HG03439 (cell line): ENCODE results near the gene R3HDM4.

Experiments
- ATAC-seq: cut with Tn5 transposase; IDR thresholded peaks from one replicate; pipeline ENCODE4 v1.9.1; 2021; ENCODE audit warnings: mild to moderate bottlenecking, moderate library complexity; ENCODE audit not compliant: unreplicated experiment

R3HDM4 gene

DNA sequence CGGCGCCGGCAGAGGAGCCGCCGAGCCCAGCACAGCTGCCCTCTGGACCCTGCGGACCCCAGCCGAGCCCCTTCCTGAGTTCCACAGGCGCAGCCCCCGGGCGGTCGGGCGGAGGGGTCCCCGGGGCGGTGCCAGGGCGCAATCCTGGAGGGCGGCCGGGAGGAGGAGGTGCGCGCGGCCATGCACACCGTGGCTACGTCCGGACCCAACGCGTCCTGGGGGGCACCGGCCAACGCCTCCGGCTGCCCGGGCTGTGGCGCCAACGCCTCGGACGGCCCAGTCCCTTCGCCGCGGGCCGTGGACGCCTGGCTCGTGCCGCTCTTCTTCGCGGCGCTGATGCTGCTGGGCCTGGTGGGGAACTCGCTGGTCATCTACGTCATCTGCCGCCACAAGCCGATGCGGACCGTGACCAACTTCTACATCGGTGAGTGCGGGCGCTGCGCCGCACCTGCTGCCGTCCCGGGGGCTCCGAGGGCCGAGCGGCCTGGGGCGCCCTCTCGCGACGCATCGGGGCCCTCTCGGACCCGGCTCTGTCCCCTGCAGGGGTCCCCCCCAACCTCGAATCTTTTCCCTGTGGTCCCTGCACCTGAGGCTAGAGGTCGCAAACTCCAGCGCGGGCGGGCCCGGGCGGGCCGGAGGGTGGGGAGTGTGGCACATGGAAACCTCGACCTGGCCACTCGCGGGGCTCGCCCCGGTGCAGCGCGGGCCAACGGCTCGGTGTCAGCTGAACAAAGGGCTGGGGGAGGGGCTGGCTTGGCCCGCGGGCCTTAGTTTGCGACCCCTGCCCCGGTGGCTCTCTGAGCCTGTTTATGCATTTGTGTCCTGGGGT lies 4.5 kb upstream of the R3HDM4 start, which contains the start of gene KISS1R:
Gene KISS1R (plus strand): TSS at position 11 of the 829 bp plus-strand sequence. CDS start 170 bp downstream, at position 181.
- ATAC-seq = no peak

DNA sequence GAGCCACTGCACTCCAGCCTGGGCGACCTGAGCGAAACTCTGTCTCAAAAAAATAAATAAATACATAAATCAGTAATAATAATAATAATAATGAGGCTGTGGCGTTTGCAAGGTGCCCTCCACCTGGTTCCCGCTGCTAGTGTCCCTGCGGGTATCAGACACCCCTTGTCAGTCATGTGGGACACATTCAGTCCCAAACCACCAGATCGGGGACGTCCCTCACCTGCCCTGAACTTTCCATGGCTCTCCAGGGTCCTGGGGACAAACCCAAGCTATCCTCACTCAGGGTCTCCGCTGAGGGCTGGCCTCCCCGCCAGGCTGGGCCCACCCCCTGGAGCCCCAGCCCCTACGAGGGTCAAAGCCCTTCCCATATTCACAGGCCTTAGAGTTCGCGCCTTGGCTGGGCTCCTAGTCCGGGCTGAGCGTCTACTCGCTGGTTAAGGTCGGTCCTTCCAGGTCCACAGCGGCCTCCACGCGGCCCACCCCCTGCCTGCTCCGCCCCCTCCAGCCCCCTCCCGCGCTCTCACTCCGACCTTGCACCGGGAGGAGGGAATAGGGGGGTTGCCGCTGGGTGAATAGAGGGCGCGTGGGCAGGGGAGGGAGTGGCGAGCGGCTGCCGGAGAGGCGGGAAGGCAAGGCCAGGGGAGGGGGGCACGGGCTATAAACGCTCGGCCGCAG lies 3.8 kb upstream of the R3HDM4 start:
- ATAC-seq = no peak

DNA sequence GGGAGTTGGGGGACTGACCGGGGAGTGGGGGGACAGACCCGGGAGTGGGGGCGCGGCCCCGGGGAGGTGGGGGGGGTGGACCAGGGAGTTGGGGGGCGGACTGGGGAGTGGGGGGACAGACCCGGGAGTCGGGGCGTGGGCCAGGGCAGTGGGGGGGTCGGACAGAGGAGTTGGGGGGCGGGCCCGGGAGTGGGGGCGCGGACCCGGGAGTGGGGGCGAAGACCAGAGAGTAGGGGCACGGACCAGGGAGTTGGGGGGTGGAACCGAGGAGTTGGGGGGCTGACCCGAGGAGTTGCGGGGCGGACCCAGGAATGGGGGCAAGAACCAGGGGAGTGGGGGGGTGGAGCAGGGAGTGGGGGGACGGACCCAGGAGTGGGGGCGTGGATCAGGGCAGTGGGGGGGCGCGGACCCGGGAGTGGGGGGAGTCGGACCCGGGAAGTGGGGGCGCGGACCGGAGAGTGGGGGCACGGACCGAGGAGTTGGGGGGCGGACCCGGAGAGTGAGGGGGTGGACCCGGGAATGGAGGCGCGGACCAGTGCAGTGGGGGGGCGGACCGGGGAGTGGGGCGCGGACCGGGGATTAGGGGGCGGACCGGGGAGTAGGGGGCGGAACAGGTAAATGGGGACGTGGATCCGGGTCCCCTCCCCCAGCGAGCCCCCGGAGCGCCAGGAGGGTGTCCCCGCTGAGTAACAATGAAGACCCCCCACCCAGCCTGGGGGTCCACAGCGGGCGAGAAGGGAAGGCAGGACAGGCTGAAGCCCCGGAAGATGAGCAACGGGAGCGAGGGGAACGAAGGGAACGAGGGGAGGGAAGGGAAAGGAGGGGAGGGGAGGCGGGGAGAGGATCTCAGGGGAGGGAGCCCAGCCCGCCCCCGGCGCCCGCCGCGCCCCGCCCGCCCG lies 589 bp downstream of the R3HDM4 start:
- no peak for ATAC-seq

DNA sequence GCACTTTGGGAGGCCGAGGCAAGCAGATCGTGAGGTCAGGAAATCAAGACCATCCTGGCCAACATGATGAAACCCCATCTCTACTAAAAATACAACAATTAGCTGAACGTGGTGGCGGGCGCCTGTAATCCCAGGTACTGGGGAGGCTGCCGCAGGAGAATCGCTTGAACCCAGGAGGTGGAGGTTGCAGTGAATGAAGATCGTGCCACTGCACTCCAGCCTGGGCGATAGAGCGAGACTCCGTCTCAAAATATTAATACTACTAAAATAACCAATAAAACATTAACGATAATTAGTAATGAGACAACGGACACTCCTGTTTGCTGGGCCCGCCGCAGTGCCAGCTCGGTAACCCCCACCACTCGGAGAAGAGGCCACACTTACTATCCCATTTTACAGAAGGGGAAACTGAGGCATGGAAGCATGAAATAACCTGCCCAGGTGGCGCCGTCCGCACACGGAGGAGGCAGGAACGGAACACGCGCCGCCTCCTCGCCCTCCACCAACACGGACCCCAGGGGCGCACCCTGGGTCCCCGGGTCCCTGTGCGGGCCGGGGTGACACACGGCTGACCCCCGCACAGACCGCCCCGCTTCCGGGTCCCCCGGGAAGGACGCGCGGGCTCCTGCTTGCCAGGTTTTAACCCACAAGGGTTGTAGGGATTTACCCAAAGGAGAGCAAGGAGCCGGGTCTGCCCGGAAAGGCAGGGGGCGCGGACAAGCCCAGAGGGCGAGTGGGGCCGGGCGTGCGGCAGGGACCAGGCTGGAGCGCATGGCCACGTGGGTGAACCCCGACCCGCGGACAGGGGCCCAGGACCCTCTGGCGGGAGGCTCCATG lies 1.6 kb downstream of the R3HDM4 start:
- no peak for ATAC-seq

DNA sequence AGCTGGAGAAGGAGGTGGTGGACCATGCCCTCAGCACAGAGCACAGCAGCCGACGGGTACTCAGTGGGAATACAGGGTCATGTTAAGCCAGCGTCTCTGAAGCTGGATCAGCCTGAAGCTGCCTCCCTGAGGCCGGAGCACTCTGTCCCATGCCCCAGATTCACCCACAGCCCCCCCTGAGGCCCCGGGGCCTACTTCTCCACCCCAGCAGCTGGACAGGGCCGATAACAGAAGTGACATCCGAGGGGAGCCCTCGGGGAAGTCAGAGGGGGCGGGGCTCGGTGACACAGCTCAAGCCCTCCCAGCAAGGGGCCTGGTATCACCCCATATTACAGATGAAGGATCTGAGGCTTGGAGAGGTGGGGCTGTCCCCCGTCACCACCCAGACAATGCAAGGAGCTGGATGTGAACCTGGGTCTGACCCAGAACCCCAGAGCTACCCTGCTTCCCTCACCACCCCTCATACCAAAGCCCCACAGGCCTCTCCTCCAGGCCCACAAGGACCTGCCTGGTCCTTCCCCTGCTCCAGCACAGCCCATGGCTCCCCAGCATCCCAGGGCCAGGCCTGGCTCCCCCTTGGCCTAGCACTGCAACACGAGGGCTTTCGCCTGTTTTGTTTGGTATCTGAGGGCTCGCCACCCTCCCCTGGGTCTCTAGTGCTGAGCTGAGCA lies 5.7 kb downstream of the R3HDM4 start:
- no peak for ATAC-seq

DNA sequence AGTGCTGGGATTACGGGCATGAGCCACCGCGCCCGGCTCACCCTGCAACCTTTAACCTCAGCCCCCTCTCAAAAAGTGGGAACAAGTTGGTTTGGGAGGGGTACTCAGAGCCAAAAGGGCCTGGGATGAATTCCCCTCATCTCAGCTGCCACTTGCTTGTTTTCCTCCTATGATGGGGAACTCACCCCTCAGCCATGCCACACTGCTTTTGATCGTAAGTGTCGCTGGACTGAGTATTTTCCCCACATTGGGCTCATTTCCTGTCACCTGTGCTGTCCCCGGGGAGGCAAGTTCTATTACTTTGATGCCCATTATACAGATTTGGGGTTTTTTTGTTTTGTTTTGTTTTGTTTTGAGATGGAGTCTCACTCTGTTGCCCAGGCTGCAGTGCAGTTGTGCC lies 6.5 kb downstream of the R3HDM4 start:
- no peak for ATAC-seq

DNA sequence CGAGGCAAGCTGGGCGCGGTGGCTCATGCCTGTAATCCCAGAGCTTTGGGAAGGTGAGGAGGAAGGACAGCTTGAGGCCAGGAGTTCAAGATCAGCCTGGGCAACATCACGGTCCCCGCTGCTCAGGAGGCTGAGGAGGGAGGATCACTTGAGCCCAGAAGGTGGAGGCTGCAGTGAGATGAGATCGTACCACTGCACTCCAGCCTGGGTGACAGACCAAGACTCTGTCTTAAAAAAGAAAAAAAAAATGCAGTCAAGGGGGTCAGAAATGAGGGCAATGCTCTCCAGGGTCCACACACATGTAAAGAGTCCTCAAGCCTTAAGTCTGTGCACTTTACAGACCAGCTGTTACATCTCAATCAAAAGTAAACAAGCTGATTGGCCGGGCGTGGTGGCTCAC lies 8.5 kb downstream of the R3HDM4 start:
- no peak for ATAC-seq

DNA sequence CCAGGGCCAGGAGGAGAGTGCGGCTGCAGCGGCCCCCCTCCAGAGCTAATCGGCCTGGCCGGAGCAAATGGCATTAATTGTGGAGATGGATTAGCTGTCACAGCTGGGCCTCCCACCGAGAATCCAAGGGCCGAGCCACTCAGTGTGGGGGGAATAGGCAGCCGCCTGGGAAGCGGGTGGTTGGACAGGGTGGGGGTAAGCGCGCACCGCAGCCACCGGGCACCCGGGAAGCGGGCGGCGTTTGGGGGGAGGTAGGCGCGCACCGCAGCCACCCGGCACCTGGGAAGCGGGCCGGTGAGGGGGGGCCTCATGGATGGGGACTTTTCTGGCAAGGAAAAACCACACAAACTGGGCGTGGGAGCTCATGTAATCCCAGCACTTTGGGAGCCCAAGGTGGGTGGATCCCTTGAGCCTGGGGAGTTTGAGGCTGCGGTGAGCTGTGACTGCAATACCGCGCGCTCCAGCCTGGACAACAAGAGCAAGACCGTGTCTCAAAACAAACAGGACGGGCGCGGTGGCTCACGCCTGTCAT lies 9.7 kb downstream of the R3HDM4 start:
- no peak for ATAC-seq

DNA sequence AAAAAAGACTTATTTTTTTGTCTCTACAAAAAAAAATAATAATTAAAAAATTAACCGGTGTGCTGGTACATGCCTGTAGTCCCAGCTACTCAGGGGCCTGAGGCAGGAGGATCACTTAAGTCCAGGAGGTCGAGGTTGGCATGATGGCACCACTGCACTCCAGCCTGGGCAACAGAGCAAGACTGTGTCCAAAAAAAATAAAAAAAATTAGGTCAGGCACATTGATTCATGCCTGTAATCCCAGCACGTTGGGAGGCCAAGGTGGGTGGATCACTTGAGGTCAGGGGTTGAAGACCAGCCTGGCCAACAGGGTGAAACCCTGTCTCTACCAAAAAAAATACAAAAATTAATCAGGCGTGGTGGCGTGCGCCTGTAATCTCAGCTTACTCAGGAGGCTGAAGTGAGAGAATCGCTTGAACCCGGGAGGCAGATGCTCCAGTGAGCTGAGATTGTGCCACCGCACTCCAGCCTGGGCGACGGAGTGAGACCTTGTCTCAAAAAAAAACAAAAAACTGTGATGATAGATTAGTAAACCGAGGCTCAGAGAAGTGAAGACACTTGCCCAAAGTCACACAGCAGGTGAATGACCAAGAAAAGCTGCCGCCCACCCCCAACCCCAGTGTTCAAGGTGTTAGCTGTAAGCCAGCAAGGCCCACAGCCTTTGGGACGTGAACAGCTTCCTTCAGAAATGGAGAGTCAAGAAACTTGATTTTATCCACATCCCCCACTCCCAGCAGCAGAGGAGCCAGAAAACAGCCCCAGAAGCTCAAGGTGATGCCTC lies 10.4 kb downstream of the R3HDM4 start:
- ATAC-seq = no peak

DNA sequence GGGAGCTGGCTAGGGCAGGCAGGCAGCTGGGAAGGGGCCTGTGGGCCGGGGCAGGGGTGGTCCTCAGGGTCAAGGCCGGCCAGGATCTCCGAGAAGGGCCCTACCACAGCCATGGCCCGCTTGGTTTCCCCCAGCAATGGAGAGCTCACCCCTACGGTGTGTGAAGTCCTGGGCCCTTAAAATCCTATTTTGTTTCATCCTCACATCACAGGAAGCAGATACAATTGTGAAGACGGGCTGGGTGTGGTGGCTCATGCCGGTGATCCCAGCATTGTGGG lies 11.0 kb downstream of the R3HDM4 start:
- ATAC-seq = no peak

DNA sequence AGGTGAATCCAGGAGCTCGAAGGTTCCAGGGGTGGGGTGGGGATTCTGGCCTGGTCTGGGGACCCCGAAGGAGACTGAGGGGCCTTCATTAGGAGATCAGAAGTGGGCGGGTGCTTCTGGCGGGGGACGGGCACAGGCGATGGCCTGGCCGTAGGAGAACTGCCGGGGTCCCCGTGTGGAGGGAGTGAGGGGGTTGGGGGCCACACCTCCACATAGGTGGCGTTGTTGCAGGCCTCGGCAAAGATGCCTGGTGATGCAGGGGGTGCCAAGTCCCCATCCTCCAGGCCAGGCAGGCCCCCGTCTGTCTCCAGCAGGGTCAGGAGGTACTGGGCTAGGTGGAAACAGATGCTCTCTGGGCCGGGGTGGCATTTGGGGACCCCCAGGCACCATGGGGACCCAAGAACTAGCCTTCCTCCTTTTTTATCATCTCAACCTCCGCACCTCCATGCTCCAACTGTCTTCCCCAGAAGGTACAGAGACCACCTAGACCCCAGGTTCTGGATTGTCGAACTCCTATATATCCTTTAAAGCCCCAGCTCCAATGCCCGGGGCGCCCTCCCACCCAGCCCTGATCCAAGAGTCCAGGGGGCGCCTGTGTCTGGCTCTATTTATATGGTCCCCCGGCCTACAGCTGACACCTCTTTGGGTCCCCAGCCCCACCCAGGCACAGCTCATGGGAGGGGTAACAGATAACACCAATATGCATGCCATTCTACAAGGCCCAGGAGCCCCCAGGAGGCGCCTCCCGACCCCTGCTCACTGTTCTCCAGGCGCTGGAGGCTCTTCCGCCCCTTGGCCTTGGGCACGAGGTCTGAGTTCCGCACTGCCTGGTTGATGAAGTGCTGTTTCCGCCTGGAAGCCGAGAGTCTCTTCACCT lies 11.6 kb downstream of the R3HDM4 start:
- no peak for ATAC-seq

DNA sequence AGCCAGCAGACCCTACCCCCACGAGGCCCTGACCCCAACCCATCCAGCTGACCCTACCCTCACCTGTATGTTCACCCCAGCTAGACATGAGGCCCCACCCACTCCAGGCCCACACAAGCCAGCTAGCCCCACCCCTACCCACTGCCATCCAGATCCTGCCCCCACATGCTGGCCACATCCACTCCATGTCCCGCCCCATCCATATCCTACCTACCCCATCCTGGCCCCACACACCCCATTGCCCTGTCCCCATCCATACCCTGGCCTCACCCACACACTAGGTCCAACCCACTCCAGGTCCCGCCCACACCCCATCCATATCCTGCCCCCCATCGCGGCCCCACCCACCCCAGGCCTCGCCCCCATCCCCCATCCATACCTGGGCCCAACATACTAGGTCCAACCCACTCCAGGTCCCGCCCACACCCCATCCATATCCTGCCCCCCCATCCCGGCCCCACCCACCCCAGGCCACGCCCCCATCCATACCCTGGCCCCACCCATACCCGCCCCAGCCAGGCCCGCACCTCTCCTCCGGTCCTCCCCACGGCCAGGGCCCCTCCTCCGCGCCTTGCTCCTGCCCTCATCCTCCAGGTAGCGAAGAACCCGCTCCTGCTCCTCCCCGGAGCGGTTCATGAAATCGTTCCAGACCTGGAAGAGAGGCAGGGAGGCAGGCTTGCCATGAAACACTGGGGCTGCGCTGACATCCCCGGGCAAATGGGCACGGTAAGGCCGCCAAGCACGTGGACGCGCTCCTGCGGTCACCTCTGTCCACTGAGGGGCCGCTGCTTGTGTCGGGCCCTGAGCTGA lies 12.5 kb downstream of the R3HDM4 start:
- no peak for ATAC-seq

DNA sequence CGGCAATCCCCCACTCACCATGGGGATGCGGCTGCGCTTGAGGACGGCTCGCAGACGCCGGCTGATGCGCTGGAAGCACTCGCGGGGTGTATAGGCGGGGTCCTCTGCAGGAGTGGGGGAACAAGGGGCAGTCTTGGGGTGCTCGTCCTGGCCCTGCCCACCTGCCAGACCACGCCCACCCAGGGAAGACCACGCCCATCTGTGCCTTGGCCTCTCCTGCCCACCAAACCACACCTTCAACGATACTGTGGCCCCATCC lies 13.0 kb downstream of the R3HDM4 start:
- ATAC-seq = no peak

DNA sequence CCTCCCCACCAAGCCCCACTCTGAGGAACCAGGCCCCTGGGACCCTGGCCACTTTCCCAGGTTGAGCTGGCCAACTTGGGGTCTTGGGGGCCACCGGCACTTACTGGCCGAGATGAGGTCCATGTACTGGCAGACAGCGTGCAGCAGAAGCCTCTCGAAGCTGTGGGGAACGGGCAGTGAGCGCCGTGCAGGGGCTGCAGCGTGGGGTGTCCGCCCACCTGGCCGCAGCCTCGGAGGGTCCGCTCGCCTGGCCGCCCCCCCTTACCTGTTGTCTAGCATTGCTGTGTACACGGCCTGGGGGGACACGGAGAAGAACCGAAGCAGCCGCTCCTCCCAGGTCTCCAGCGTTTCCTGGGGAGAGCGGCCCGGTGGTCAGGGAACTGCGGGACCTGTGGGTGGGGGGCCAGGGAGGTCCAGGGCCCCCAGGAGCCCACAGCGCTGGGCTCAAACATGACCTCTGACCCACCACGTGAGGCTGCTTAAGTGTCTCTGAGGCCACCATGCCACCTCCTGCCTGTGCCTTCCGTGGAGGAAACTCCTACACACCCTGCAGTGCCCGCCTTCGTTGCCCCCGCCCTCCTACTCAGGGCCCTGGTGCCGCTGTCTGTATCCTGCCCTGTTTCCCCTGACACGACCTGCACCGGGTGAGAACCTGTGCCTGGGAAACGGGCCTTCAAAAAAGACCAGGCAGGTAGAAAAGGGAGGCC lies 13.5 kb downstream of the R3HDM4 start:
- ATAC-seq = no peak

DNA sequence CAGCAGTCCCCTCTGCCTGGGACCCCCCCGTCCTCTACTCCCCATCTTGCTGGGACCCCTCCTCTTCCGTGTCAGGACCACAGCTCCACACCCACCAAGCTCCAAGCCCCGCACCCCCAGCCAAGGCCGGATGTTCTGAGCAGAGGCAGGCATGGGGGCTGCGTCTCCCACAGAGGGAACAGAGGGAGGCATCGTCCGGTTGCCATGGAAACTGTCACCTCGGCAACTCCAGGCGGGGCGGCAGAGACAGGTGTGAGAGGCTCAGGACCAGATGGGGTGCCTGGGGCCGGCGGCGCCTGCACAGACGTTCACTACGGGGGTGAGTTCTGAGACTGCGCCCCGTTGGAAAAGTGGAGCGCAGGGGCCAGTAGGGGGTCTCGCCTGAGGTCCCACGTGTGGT lies 14.4 kb downstream of the R3HDM4 start:
- no peak for ATAC-seq

DNA sequence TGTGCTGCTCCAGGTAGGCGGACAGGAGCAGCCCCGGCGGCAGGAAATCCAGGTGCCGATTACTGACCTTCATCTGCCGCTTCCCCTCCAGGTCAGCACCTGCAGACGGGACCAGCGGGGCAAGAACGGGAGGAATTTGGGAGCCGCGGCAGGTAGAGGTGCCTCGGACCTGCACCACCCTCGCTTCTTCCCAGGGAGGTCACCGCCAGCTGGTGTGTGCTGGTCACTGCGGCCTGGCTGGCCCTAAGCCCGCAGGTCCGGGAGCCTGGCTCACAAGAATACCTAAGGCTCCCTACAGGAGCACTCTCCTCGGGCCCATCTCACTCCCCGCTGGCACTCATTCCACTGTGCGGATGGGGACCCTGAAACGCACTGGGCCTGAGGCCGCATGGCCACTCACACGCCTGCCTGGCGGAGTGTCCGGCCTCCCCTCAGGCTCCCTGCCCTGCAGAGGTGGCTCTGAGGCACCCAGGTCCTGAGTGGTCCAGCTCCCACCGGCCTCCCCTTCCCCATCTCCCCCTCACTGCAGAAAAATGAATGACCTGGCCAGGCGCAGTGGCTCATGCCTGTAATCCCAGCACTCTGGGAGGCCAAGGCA lies 15.5 kb downstream of the R3HDM4 start:
- ATAC-seq = no peak

DNA sequence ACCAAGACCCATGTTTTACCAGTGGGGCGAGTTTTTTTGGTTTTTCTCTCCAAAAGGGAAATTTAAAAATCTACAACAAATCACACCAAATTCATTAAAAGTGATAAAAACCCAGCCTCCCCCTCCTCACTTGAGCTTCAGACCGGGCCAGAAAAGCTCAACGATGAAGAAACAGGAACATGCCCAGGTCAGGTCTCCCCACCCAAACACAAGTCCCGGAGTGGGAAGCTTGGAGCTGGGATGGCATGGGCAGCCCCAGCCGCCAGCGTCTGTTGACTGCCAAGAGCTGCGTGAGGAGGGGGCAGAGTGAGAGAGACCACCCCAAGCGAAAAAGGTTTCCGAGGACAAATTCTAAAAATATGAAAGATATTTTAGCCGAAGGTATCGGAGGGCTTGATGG lies 16.0 kb downstream of the R3HDM4 start:
- ATAC-seq = no peak
